NCI-H226 (cell line): ENCODE measurements around the gene MYPN.
"Not testable (repeated sequence)": the region's sequence is repeated elsewhere in the genome, so short reads cannot be mapped to it uniquely, and the experiment has no call there.

ENCODE experiments used
- DNase-seq: peaks from one replicate; pipeline ENCODE4 v3.0.0-alpha.2; 2015

The MYPN gene

GRCh38 chr10:68237173-68237572, 127.9 kb downstream of the MYPN start:
- no peak for DNase-seq

GRCh38 chr10:68238371-68238770, 129.1 kb downstream of the MYPN start:
- DNase-seq = no peak

GRCh38 chr10:68239069-68239468, 129.8 kb downstream of the MYPN start:
- DNase-seq = no peak

- no peak for DNase-seq
Measured at GRCh38 chr10:68239596-68240150, 130.4 kb downstream of the MYPN start.

- no peak for DNase-seq
Measured at GRCh38 chr10:68242051-68242450, 132.8 kb downstream of the MYPN start.

DNA sequence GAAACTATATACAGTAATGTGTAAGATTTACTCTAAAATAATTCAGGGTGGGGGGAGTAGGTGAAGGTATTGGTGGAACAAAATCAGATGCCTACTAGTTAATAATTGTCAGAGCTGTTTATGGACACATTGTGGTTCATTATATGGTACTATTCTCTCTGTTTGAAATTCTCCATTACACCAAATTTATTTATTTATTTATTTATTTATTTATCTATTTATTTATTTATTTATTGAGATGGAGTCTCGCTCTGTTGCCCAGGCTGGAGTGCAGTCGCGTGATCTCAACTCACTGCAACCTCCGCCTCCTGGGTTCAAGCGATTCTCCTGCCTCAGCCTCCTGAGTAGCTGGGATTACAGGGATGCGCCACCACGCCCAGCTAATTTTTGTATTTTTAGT, 137.1 kb downstream of the MYPN start:
- DNase-seq = not testable (repeated sequence)

- no peak for DNase-seq
Measured at GRCh38 chr10:68247931-68248330, 138.6 kb downstream of the MYPN start.

GRCh38 chr10:68249297-68249696, 140.0 kb downstream of the MYPN start:
- DNase-seq = no peak

GRCh38 chr10:68251151-68251550, 141.9 kb downstream of the MYPN start:
- no peak for DNase-seq

- DNase-seq = no peak
Measured at GRCh38 chr10:68251625-68252495, 142.6 kb downstream of the MYPN start.

DNA sequence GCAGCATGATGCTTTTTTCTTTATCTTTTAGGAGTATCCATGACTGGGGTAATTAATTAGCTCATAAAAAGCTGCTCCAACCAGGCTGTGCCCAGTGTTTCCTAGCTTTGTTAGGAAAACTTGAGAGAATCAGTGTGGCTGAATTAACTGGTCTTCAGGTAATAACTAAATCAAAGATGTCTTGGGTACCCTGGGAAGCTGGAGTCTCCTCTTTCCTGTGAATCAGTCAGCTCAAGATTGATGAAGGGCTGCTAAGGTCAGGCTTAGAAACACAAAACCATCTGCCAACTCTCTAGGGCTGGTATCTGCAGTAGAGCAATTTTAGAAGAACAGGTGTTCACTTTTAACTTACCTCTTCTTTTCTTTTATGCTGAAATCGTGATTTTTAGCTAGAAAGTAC, 144.1 kb downstream of the MYPN start:
- no peak for DNase-seq

GRCh38 chr10:68261132-68261856, 152.0 kb downstream of the MYPN start:
- DNase-seq = no peak
